ENCODE results near the gene DAPK3. TPM values are rescaled to one million over a fixed set of nuclear protein-coding genes. Genes with fewer than 3 reads are reported as not detected.

DAPK3 gene
- total RNA-seq, result 60.1 and 153 TPM in 2 replicates

GRCh38 chr19:3970808-3971598 is at the start of gene DAPK3:
DAPK3 (minus strand) TSS chr19:3971099; CDS start chr19:3969735, 1,364 bp downstream.

GRCh38 chr19:4007021-4007835 is 36.3 kb upstream of the DAPK3 start, which contains the start of gene PIAS4:
PIAS4 (plus strand) TSS chr19:4007736; CDS start chr19:4007761, 25 bp downstream.

DNA sequence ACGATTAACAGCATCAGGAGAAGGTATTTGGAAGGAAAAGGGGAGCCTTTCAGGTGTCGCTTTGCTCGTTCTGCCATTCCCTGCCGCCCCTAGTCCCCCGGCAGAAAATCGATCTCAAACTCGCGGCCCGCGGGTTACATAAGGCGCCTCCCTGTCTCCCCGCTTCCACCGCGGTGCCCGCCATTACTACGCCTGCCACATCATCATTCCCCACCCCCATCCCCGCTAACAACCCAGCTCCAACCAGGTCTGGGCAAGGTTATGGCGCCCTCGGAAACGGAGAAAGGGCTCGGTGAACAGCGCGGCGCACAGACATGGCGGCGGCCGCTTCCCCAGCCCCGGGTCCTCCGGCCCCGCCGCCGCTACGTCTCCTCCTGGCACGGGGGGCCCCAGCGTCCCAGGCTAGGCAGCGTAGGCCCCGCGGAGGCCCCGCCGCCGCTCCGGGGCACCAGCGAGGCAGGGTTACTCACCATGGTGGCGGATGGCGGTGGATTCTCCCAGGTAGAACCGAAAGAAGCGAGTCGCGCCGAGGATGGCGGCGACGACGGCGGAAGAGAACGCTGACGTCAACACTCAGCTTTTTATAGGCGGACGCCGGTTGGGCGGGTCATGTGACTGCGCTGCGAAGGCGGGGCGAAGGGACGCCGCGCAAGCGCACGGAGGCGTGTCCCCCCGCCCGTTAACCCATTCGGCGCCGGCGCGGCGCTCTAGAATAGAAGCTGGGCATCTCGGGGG is 14.2 kb upstream of the DAPK3 start, which contains the start of gene EEF2:
EEF2 (minus strand) TSS at position 556 of the 735 bp plus-strand sequence; CDS start at position 473, 83 bp downstream.

DNA sequence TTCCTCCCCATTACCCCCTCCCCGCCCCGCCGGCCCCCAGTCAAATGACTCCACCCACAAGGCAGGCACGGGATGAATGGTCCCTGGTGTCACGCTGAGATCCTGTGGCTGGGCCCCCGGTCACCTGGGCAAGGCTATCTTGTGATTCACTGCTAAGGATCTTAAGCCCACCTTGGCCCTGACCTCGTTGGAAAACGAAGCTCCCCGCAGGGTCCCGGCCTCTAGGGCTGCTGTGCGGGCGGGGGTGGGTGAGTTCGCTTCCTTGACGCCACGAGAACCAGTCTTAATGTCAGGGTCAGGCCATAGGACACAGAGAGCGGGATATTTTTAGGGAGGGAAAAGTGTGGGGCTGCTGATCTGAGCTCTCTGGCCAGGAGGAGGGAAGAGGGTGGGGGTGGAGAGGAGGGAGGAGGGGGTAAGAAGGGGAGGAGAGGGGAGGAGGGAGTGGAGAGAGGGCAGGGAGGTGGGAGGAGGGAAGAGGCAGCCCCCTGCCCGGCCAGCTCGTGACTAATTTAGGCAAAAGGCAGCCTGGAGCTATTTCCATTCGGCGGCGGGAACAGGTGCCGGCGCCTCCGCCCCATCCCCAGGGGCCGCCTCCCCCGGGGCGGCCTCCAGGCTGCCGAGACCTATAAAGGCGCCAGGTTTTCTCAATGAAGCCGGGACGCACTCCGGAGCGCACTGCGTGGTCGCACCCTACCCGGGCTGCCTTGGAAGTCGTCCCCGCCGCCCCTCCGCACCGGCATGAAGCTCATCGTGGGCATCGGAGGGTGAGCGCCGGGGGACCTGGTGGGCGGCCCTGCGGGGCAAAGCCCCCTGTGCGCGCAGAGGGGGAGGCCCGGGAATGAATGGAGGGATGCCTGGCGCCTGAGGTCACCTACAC is 37.7 kb downstream of the DAPK3 start, which contains the start of gene NMRK2:
NMRK2 (plus strand) TSS at position 139 of the 880 bp plus-strand sequence; CDS start at position 742, 603 bp downstream.

Other genes with a start within 250 kb of the DAPK3 start
- 31.1 and 33.5 TPM in 2 replicates for gene APBA3, start 209.4 kb downstream of the DAPK3 start, total RNA-seq
- gene MRPL54, start 208.4 kb downstream of the DAPK3 start, total RNA-seq, result 47.7 and 64.8 TPM in 2 replicates
- gene RAX2, start 198.9 kb downstream of the DAPK3 start, total RNA-seq, result under 0.01 TPM in 1 of 2 replicates, not detected in the other
- gene MATK, start 184.7 kb downstream of the DAPK3 start, total RNA-seq, result 1.7 TPM in 1 of 2 replicates, not detected in the other
- gene ZFR2, start 102.1 kb downstream of the DAPK3 start, total RNA-seq, result not detected in 2 replicates
- not detected in 2 replicates for gene ATCAY, start 90.4 kb downstream of the DAPK3 start, total RNA-seq
- not detected in 2 replicates for gene NMRK2, start 38.0 kb downstream of the DAPK3 start, total RNA-seq
- 3,484 and 4,939 TPM in 2 replicates for gene EEF2, start 14.4 kb upstream of the DAPK3 start, total RNA-seq
- 12.8 and 18.3 TPM in 2 replicates for gene PIAS4, start 36.6 kb upstream of the DAPK3 start, total RNA-seq
- 34.5 and 35.9 TPM in 2 replicates for gene ZBTB7A, start 95.8 kb upstream of the DAPK3 start, total RNA-seq
- gene MAP2K2, start 153.0 kb upstream of the DAPK3 start, total RNA-seq, result 155 and 173 TPM in 2 replicates
- gene CREB3L3, start 182.5 kb upstream of the DAPK3 start, total RNA-seq, result not detected in 2 replicates
- gene SIRT6, start 211.5 kb upstream of the DAPK3 start, total RNA-seq, result 9.0 and 28.0 TPM in 2 replicates
- 0.72 TPM in 1 of 2 replicates, not detected in the other for gene ANKRD24, start 211.6 kb upstream of the DAPK3 start, total RNA-seq